NCI-H2107 treated with DMSO at 0.1 percent for 48 hours (cell line): Measurements from ENCODE around the gene TNKS1BP1.
A peak's percentile ranks its signal among the peaks of the same experiment; 100 is the strongest.

Experiments used
- DNase-seq: peaks from one replicate; lab custom pipeline; 2025; ENCODE audit not compliant: unreplicated experiment; lab: John Stamatoyannopoulos, UW

TNKS1BP1 gene

GRCh38 chr11:57335023-57335342, 10.2 kb upstream of the TNKS1BP1 start:
- no peak for DNase-seq

GRCh38 chr11:57332694-57333440, 8.1 kb upstream of the TNKS1BP1 start:
- no peak for DNase-seq

GRCh38 chr11:57331720-57332119, 7.0 kb upstream of the TNKS1BP1 start:
- no peak for DNase-seq

DNA sequence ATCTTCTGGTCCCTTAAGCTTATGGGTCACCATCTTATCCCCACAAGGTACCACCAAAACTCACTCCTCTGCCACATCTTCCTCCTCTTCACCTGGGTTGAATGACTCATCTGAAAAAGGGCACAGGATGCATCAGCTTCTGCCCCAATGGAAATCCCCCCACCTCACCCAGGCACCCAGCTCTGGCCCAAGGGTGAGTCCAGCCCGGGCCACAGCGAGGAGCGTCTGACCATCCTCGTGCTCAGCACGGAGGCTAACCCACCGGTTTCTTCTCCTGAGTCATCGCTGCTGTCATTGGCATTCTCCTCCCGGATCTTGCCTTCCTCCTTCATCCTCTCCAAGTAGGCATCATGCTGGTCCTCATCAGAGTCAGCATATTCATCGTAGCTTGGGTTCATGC, 5.3 kb upstream of the TNKS1BP1 start:
- DNase-seq = no peak

- DNase-seq = no peak
Observed at GRCh38 chr11:57327721-57328120, 3.0 kb upstream of the TNKS1BP1 start.

DNA sequence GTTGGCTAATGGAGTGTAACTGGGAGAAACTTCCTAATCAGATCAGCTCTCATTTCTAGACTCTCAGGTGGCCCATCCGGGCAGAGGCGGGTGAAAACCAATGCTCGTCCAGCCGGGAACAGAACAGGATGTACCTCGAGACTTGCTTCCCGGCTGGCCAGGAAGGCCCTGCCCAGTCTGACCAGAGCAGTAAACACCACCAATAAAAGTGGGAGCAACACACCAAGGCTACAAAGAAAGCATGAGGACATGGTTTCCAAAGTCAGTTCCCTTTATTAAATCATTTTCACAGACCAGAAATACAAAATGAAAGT, 940 bp upstream of the TNKS1BP1 start:
- DNase-seq = peak; percentile 44

GRCh38 chr11:57324154-57324885, 432 bp downstream of the TNKS1BP1 start:
- no peak for DNase-seq

- DNase-seq = no peak
Observed at GRCh38 chr11:57323855-57324153, 948 bp downstream of the TNKS1BP1 start.

GRCh38 chr11:57323167-57323854, 1.4 kb downstream of the TNKS1BP1 start:
- no peak for DNase-seq

DNA sequence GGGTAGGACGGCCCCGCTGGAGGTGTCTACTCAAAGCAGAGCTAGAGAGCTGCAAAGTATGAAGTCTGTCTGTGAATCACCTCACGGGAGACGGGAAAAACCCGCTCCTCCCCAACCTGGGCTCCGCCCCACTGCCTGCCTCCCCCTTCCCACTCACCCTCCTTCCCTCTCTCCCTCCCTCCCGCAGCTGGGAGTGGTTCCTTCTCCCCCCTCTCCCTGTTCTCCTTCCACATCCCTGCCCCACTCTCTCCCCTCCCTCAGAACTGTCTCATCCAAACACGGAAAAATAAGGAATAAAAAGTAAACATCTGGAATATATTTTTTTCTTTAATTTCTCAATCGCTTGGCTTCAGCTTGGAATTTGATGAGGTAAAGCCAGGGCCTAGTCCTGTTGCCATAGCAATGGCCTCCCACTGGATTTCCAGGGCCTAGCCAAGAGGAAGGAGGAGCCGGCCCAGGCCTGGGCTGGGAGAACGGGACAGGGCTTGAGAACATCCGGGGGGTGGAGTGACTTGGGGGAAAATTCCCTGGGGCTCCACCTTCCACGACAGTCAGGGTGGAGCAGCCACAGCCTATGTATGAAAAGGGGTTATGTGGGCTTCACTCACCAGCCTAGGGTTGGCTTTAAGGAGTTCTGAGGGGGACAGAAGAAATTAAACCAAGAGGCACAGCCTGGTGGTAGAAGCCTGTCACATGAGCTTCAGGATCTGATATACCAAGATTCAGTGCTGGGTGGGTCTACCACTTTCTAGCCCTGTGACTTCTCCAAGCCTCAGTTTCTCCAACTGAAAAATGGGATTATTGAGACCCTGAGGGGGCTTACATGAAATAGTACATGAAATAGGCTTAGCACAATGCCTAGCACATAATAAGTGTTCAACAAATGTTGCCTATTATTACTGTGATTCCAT, 2.2 kb downstream of the TNKS1BP1 start:
- DNase-seq = no peak

GRCh38 chr11:57321388-57322255, 3.1 kb downstream of the TNKS1BP1 start:
- DNase-seq = no peak

GRCh38 chr11:57320719-57321387, 3.9 kb downstream of the TNKS1BP1 start:
- DNase-seq = no peak

GRCh38 chr11:57320067-57320718, 4.6 kb downstream of the TNKS1BP1 start:
- DNase-seq = no peak

DNA sequence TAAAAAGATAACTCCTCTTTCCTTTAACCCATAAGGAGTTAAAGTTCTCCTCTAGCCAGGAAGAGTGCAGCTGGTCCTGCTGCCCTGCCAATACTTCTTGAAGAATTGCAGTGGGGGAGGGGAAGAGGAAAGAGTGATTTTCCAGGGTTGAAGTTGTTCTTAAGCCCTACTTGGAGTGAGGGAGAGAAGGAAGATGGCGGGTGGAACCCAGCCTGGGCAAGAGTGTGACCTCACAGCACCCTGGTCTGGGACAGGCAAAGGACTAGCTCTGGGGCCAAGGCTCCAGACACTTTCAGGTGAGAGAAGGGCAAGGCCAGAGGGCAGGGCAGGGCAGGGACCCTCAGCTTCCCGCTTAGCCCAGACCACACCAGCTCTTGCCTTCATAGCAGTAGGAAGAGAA, 6.6 kb downstream of the TNKS1BP1 start:
- DNase-seq = no peak

- DNase-seq = no peak
Observed at GRCh38 chr11:57316017-57316416, 8.7 kb downstream of the TNKS1BP1 start.

DNA sequence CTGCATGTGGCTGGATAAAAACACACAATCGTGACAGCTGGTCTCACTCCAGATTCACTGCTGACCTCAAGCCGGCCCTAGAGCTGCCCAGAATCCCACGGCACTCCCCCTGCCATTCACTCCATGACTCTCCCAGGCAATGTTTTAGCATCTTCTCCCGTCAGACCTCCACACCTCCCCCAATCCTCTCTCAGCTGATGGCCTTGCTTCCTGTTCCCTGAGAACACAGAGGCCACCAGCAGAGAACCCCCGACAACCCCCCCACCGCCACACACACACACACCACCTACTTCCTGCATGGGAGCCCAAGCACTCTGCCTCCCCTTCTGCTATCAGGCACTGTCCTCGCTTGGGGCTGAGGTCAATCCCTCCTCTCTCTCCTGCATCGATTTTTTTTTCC, 9.3 kb downstream of the TNKS1BP1 start:
- DNase-seq = no peak

DNA sequence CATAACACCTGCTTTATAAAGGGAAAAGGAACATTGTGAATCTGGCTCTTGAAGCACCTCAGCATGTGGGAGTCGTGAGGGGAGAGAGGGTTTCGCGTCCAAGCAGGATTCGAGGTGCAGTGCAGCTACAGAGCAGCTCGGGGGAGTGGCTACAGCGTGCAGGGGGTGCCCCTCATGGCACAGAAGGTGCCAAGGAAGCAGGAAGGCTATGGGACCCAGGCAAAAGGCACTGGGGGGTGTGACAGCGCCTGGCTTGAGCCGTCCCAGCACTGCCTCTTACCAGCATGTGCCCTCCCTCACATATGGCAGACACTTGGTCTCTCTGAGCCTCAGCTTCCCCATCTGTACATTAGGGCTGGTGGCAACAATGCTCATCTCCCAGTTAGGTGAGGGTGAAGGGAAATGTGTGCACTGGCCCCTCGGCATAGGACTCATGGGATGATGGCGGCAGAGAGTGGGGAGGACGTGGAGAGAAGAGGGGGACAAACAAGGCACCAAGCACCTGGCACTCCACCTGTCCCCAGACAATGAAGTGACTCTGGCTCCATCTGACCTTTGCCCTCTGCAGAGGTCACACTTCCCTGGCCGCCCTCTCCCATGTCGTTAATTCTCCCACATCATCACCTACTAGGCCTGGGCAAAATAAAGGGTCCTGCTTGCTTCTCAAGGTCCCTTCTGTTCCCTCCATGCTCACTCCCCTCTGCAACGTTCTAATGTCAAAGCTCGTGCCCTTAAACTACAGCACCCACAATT, 10.4 kb downstream of the TNKS1BP1 start:
- no peak for DNase-seq

- DNase-seq = no peak
Observed at GRCh38 chr11:57313788-57314135, 11.0 kb downstream of the TNKS1BP1 start.
